GM18505 (cell line): Measurements from ENCODE around the gene BTN2A1.
"Not testable (repeated sequence)": the region's sequence is repeated elsewhere in the genome, so short reads cannot be mapped to it uniquely, and the experiment has no call there.

ENCODE experiments used
- ATAC-seq: cut with Tn5 transposase; IDR thresholded peaks from one replicate; pipeline ENCODE4 v1.9.1; 2021; ENCODE audit not compliant: unreplicated experiment
- POLR2A ChIP-seq: IDR thresholded peaks from 4 replicates; pipeline ENCODE4 v1.6.1; 2011; ENCODE audit warnings: borderline replicate concordance; ENCODE audit not compliant: insufficient read depth, insufficient read length; ENCODE audit errors: extremely low read depth

BTN2A1 gene

GRCh38 chr6:26421259-26422144 is 36.3 kb upstream of the BTN2A1 start:
- ATAC-seq = peak; percentile 72
- TF ChIP-seq POLR2A = no peak

GRCh38 chr6:26422329-26422728 is 35.4 kb upstream of the BTN2A1 start:
- TF ChIP-seq POLR2A = no peak
- no peak for ATAC-seq

GRCh38 chr6:26426691-26427450 is 30.9 kb upstream of the BTN2A1 start:
- no peak for ATAC-seq
- no peak for TF ChIP-seq POLR2A

- no peak for TF ChIP-seq POLR2A
- no peak for ATAC-seq
Measured at GRCh38 chr6:26427451-26427809, 30.3 kb upstream of the BTN2A1 start.

GRCh38 chr6:26428206-26428605 is 29.5 kb upstream of the BTN2A1 start:
- no peak for TF ChIP-seq POLR2A
- ATAC-seq = no peak

- no peak for TF ChIP-seq POLR2A
- ATAC-seq = no peak
Measured at GRCh38 chr6:26430787-26431186, 27.0 kb upstream of the BTN2A1 start.

- no peak for TF ChIP-seq POLR2A
- ATAC-seq = no peak
Measured at GRCh38 chr6:26431258-26432172, 26.2 kb upstream of the BTN2A1 start.

GRCh38 chr6:26432627-26433201 is 25.0 kb upstream of the BTN2A1 start:
- no peak for TF ChIP-seq POLR2A
- no peak for ATAC-seq

- not testable (repeated sequence) for ATAC-seq
Measured at GRCh38 chr6:26433680-26434079, 24.1 kb upstream of the BTN2A1 start.

- no peak for TF ChIP-seq POLR2A
- ATAC-seq = no peak
Measured at GRCh38 chr6:26436018-26436417, 21.7 kb upstream of the BTN2A1 start.

GRCh38 chr6:26437550-26437949 is 20.2 kb upstream of the BTN2A1 start:
- no peak for TF ChIP-seq POLR2A
- ATAC-seq = no peak

GRCh38 chr6:26438000-26438399 is 19.8 kb upstream of the BTN2A1 start:
- no peak for TF ChIP-seq POLR2A
- ATAC-seq = no peak

GRCh38 chr6:26439151-26440125 is 18.3 kb upstream of the BTN2A1 start:
- no peak for ATAC-seq
- TF ChIP-seq POLR2A = no peak

- no peak for ATAC-seq
- TF ChIP-seq POLR2A = no peak
Measured at GRCh38 chr6:26440977-26441358, 16.8 kb upstream of the BTN2A1 start.
